Keratinocyte (primary cell): ENCODE results near the gene PFKFB4. TPM values are rescaled to one million over a fixed set of nuclear protein-coding genes. Genes with fewer than 3 reads are reported as not detected.

Experiments used
- DNase-seq: peaks from one replicate; pipeline ENCODE4 v3.0.0-alpha.2; 2011; ENCODE audit warnings: low read depth, missing footprints, low spot score
- FAIRE-seq: peaks from 2 replicates; lab custom pipeline; 2011; peaks lifted over from hg19 to GRCh38; lab: Jason Lieb, UNC
- H2AFZ ChIP-seq: 2 replicates; pipeline ENCODE4 v1.6.0; 2012; ENCODE audit warnings: low read length, control low read depth, inconsistent platforms; ENCODE audit not compliant: control insufficient read depth
- H3K27ac ChIP-seq: 2 replicates; pipeline ENCODE4 v1.5.1; 2011; ENCODE audit warnings: low read length; ENCODE audit not compliant: control insufficient read depth, insufficient read depth
- H3K27me3 ChIP-seq: 3 replicates; pipeline ENCODE4 v1.6.0; 2011; ENCODE audit warnings: low read length; ENCODE audit not compliant: control insufficient read depth, insufficient read depth; ENCODE audit errors: extremely low read depth
- H3K36me3 ChIP-seq, 2 experiments: 2 replicates in 1 of 2; 3 replicates in 1 of 2; pipeline ENCODE4 v1.5.1; 2011; ENCODE audit warnings: low read length in 2 of 2, mild to moderate bottlenecking in 1 of 2; ENCODE audit not compliant: control insufficient read depth in 2 of 2, insufficient read depth in 2 of 2; ENCODE audit errors: extremely low read depth in 1 of 2
- H3K4me1 ChIP-seq: 3 replicates; pipeline ENCODE4 v1.5.1; 2011; ENCODE audit warnings: low read length; ENCODE audit not compliant: control insufficient read depth, insufficient read depth; ENCODE audit errors: extremely low read depth
- H3K4me2 ChIP-seq: 3 replicates; pipeline ENCODE4 v1.6.0; 2011; ENCODE audit warnings: low read depth, low read length; ENCODE audit not compliant: control insufficient read depth, insufficient read depth; ENCODE audit errors: extremely low read depth
- H3K4me3 ChIP-seq, 3 experiments: fragments of 200-600 bp in 1 of 3; sonication (generic) in 1 of 3; 2 replicates in 2 of 3; 3 replicates in 1 of 3; pipeline ENCODE4 v1.5.1; 2011 to 2016; ENCODE audit warnings: low read length in 3 of 3, mild to moderate bottlenecking in 3 of 3, control low read depth in 2 of 3, inconsistent platforms in 1 of 3, low read depth in 1 of 3, mixed read lengths in 1 of 3, mixed run types in 1 of 3, moderate library complexity in 1 of 3; ENCODE audit not compliant: control insufficient read depth in 2 of 3, insufficient read depth in 2 of 3; ENCODE audit errors: extremely low read depth in 1 of 3
- H3K79me2 ChIP-seq: 2 replicates; pipeline ENCODE4 v1.6.0; 2012; ENCODE audit warnings: low read length; ENCODE audit not compliant: control insufficient read depth, insufficient read depth
- H3K9ac ChIP-seq: 3 replicates; pipeline ENCODE4 v1.6.0; 2011; ENCODE audit warnings: low read length; ENCODE audit not compliant: control insufficient read depth, insufficient read depth; ENCODE audit errors: extremely low read depth
- H3K9me1 ChIP-seq: 3 replicates; pipeline ENCODE4 v1.6.0; 2011; ENCODE audit warnings: low read length; ENCODE audit not compliant: control insufficient read depth, insufficient read depth; ENCODE audit errors: extremely low read depth
- H3K9me3 ChIP-seq: 2 replicates; pipeline ENCODE4 v1.5.1; 2012; ENCODE audit warnings: low read depth, low read length; ENCODE audit not compliant: control insufficient read depth
- H4K20me1 ChIP-seq: 3 replicates; pipeline ENCODE4 v1.6.0; 2011; ENCODE audit warnings: low read length; ENCODE audit not compliant: control insufficient read depth, insufficient read depth; ENCODE audit errors: extremely low read depth
- EZH2 ChIP-seq: IDR thresholded peaks from one replicate; pipeline ENCODE4 v1.6.1; 2012; ENCODE audit warnings: inconsistent platforms, mild to moderate bottlenecking, low read length, moderate library complexity
- dilution Hi-C: fragments of 300-500 bp; cut with MboI; formaldehyde crosslinking; loops from one replicate; pipeline ENCODE4 v1.7.0; 2020; ENCODE audit warnings: low sequenced_read_pairs; ENCODE audit not compliant: extremely low pct_ligation_motif_present
- polyA plus RNA-seq, 5 experiments: library from polyadenylated mRNA; depleted of rRNA in 3 of 5; stranded (reverse) in 3 of 5; stranded (forward) in 1 of 5; unstranded in 1 of 5; fragments of >200 nt; gene quantifications; 1 replicate in 1 of 5; 2 replicates in 3 of 5; 3 replicates in 1 of 5; pipeline versions ENCODE4 v1.2.1 to v1.2.3, GENCODE V29; 2011 to 2012; ENCODE audit warnings: missing spikeins in 2 of 5, low read depth in 1 of 5, low replicate concordance in 1 of 5
- TF ChIP-seq, protein P1 (sequence below), 3 experiments: IDR thresholded peaks in 1 of 3; conservative IDR thresholded peaks in 1 of 3; optimal IDR thresholded peaks in 1 of 3; 2 replicates in 2 of 3; 3 replicates in 1 of 3; pipeline versions ENCODE3 to v1.5.1; 2011; ENCODE audit warnings: low read length in 3 of 3, mild to moderate bottlenecking in 3 of 3, moderate library complexity in 2 of 3, control low read depth in 1 of 3, inconsistent platforms in 1 of 3; ENCODE audit not compliant: insufficient read depth in 2 of 3; ENCODE audit errors: extremely low read depth in 1 of 3

The PFKFB4 gene
- polyA plus RNA-seq, 1 donor (not counting 4 experiments of a cell fraction or from before 2014, with no cell fraction given) = 15.1 TPM

DNA sequence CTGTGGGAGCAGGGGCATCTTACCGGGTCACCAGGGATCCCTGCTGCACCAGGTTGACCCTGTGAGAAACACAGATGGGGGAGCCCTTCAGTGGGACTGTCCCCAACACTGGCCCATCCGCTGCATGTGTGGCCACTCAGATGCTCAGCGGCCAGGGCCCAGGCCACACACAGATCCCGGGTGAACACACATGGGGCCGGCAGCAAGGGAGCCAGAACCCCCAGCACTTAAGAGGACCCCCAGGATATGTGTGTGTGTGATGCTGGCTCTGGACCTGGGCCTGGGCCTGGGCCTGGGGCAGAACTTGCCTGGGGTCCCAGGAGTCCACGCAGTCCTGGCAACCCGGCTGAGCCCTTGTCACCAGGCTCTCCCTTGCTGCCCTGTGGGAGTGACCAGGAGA, 11.9 kb upstream of the PFKFB4 start:
- Histone ChIP-seq H2AFZ (no peak overlapping the region), H4K20me1 (peaks cover 12% of the 10 kb centered on the region), H3K9ac (no peak overlapping the region), H3K36me3 (peaks cover 56 to 58% of the 10 kb centered on the region in 2 experiments), H3K9me3 (no peaks in the 10 kb centered on the region), H3K79me2 (no peaks in the 10 kb centered on the region), H3K9me1 (peaks cover 3% of the 10 kb centered on the region), H3K4me3 (no peak overlapping the region), H3K4me2 (no peak overlapping the region), H3K4me1 (peaks cover 38% of the 10 kb centered on the region), H3K27ac (no peak overlapping the region), H3K27me3 (no peaks in the 10 kb centered on the region)
- no peak for DNase-seq
- TF ChIP-seq EZH2 = no peak
- TF ChIP-seq, protein P1, sequence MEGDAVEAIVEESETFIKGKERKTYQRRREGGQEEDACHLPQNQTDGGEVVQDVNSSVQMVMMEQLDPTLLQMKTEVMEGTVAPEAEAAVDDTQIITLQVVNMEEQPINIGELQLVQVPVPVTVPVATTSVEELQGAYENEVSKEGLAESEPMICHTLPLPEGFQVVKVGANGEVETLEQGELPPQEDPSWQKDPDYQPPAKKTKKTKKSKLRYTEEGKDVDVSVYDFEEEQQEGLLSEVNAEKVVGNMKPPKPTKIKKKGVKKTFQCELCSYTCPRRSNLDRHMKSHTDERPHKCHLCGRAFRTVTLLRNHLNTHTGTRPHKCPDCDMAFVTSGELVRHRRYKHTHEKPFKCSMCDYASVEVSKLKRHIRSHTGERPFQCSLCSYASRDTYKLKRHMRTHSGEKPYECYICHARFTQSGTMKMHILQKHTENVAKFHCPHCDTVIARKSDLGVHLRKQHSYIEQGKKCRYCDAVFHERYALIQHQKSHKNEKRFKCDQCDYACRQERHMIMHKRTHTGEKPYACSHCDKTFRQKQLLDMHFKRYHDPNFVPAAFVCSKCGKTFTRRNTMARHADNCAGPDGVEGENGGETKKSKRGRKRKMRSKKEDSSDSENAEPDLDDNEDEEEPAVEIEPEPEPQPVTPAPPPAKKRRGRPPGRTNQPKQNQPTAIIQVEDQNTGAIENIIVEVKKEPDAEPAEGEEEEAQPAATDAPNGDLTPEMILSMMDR (optimal IDR thresholded peaks at IDR 0.05 in 1 of 3, IDR thresholded peaks at IDR 0.05 in 1 of 3, conservative IDR thresholded peaks at IDR 0.05 in 1 of 3; ENCODE audit: extremely low read depth in 1 of 3, insufficient read depth in 2 of 3, low read length in 3 of 3) = no peak
- FAIRE-seq = no peak
- dilution Hi-C loops = no loop called here

DNA sequence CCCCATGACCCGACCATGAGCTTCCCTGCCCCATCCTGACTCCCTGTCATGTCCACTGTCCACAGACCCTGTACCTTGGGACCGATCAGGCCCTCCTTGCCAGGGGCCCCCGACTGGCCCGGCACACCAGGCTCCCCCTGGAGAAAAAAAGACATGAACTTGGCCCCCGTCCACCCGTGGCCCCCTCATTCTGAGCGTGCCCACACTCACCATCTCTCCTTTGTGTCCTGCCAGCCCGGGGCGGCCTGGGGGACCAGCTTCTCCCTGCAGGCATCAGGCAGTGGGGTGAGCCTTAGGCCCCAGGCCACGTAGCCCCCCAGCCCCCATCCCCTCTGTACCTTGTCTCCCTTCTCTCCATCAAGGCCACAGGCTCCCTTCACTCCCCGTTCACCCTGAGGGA, 10.9 kb upstream of the PFKFB4 start:
- dilution Hi-C loops = no loop called here
- no peak for FAIRE-seq

More for the DNA sequence above, 10.9 kb upstream of the PFKFB4 start:
- Histone ChIP-seq H3K79me2 (no peaks in the 10 kb centered on the region), H3K4me2 (no peak overlapping the region), H3K36me3 (peaks cover 51 to 54% of the 10 kb centered on the region in 2 experiments), H3K9me3 (no peaks in the 10 kb centered on the region), H3K9me1 (peaks cover 3% of the 10 kb centered on the region), H3K9ac (no peak overlapping the region), H2AFZ (no peak overlapping the region), H3K27me3 (no peaks in the 10 kb centered on the region), H3K27ac (no peak overlapping the region), H4K20me1 (peaks cover 12% of the 10 kb centered on the region), H3K4me1 (peaks cover 38% of the 10 kb centered on the region), H3K4me3 (no peak overlapping the region)
- TF ChIP-seq, protein P1 (optimal IDR thresholded peaks at IDR 0.05 in 1 of 3, IDR thresholded peaks at IDR 0.05 in 1 of 3, conservative IDR thresholded peaks at IDR 0.05 in 1 of 3; ENCODE audit: extremely low read depth in 1 of 3, insufficient read depth in 2 of 3, low read length in 3 of 3) = no peak
- TF ChIP-seq EZH2 = no peak
- no peak for DNase-seq
